ENCODE measurements around the gene RARRES1.

The RARRES1 gene, protein sequence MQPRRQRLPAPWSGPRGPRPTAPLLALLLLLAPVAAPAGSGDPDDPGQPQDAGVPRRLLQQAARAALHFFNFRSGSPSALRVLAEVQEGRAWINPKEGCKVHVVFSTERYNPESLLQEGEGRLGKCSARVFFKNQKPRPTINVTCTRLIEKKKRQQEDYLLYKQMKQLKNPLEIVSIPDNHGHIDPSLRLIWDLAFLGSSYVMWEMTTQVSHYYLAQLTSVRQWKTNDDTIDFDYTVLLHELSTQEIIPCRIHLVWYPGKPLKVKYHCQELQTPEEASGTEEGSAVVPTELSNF

DNA sequence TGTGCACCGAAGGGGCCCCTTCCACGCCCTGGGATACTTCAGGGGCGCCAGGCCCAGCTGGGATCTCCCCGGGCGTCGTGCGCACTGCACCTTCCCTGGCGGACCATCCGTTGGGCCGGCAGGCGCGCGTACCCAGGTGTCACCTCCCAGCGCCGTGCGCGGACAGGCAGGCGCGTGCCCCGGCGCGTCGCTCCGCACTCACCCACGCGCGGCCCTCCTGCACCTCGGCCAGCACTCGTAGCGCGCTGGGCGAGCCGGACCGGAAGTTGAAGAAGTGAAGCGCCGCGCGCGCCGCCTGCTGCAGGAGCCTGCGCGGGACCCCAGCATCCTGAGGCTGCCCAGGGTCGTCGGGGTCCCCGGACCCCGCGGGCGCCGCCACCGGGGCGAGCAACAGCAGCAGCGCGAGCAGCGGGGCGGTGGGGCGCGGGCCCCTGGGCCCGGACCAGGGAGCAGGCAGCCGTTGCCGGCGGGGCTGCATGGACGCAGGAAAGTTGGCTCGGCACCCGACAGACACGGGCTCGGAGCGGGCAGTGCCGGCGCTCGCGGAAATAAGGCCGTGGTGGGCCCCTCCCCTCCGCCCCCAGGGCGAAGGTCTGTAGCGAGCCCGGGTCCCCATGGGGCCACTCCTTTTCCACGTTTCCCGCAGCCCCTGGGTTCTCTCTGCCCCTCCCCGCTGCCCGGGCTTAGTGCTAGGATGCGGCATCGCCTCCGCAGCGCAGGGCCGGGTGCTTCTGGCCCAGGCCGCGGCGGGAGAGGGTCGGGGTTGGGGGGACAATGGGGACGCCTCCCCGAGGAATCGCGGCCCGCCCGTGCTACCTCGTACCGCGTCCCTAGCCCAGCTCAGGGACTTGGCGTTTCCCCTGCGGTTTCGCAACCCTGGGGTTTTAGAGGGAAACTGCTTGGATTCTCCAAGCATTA lies at the start of gene RARRES1:
TSS of gene RARRES1 (minus strand) at position 520 of the 918 bp plus-strand sequence. CDS start at position 478, 42 bp downstream.
- DNase-seq (ENCODE audit: low read depth), result peak; percentile 44

DNA sequence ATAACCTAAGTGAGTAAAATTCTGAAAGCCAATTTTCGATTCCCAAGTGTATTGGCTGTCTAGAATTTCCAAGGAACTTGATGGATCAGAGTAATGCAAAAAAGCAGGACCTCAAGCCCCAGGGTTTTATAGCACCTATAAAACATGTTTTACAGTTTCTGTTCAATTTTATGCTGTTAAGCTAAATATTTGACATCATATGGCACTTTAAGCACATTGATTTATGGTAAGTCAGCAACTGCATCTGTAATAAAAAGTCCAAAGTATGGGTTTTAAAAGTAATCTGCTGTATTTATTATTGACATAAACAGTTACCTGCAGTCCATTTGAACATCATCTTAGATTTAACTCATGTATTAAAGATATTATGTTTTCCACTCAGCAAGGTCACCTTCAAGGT lies 49.6 kb upstream of the RARRES1 start:
- DNase-seq (ENCODE audit: low read depth), result no peak

DNA sequence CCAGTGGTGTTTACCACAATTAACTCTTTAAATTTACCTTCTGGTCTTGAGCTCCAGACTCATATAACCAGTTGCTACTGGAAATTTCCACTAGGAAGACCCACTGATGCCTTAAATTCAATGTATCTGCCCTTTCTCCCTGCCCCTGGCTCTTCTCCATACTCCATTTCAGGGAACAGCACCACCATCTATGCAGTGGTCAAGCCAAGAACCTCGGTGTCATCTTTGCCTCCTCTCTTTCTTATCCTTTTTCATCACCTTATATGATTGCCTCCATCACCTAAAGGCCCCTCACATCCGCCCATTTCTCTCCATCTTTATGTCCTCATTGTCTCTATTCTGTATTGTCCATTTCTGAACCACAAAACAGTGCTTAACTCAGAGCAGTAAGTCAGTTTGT lies 48.9 kb upstream of the RARRES1 start:
- DNase-seq (ENCODE audit: low read depth), result no peak

DNA sequence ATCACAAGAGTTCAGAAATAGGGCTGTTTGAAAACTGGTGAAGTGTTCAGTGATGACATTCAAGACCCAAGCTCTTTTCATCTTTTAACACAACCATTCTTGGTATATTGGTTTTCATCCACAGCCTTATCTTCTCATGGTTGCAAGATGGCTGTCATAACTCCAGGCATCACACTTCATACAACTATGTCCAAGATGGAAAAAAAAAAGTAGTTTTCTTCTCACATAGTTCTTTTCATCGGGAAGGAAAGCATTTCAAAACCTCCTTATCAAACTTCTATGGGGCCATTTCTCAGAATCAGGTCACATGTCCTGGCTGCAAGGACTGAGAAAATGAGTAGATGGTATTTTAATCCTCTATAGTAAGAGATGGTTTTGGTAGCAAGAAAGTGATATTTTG lies 48.5 kb upstream of the RARRES1 start:
- no peak for DNase-seq (ENCODE audit: low read depth)

DNA sequence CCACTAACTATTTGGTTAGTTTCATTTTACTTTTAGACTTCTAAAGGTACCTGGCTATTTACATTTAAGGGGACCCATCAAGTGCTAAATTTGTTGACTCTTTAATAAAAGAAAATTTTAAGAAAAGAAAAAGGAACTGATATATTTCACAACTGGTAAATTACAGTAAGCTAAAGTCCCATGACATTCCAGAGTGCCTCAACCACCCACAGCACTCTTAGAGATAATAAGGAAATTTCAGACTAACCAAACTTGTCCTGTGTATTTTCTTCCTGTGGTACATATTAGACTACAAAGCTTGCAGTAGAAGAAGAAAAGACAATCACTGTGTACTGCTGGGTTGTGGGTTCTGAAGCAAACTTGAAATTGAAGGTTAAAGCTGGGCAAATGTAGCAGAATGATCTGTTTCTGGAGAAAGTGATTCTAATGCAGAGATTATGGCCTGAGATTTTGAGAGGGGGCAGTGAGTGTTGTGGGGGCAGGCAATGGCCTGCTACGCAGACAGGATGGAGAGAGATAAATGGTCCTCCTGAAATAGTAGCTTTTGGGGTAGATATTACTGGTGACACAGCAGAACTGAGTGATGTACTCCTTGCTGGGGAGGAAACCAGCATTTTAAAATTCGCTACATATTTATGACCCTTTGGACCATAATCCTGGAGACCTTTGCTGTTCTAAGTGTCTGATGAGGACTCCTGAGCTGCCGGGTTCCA lies 45.1 kb upstream of the RARRES1 start:
- no peak for DNase-seq (ENCODE audit: low read depth)

DNA sequence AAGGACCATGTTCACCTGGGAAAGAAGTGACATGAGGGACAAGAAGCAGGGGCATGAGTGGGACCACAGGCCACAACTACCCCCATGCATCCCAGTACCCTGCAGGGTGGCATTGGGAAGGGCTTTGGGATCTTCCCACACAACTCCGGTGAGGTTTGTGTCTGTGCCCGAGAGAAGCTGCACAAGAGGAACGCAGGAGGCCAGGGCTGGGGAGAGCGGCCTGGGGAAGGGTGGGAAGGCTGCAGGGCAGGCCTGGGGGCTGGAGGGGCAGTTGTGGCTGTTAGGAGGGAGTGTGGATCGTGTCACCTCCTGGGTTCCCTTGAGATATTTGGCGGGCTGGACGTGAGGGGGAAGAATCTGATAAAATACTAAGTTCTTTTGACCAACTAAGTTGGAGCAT lies 44.3 kb upstream of the RARRES1 start:
- DNase-seq (ENCODE audit: low read depth), result no peak

DNA sequence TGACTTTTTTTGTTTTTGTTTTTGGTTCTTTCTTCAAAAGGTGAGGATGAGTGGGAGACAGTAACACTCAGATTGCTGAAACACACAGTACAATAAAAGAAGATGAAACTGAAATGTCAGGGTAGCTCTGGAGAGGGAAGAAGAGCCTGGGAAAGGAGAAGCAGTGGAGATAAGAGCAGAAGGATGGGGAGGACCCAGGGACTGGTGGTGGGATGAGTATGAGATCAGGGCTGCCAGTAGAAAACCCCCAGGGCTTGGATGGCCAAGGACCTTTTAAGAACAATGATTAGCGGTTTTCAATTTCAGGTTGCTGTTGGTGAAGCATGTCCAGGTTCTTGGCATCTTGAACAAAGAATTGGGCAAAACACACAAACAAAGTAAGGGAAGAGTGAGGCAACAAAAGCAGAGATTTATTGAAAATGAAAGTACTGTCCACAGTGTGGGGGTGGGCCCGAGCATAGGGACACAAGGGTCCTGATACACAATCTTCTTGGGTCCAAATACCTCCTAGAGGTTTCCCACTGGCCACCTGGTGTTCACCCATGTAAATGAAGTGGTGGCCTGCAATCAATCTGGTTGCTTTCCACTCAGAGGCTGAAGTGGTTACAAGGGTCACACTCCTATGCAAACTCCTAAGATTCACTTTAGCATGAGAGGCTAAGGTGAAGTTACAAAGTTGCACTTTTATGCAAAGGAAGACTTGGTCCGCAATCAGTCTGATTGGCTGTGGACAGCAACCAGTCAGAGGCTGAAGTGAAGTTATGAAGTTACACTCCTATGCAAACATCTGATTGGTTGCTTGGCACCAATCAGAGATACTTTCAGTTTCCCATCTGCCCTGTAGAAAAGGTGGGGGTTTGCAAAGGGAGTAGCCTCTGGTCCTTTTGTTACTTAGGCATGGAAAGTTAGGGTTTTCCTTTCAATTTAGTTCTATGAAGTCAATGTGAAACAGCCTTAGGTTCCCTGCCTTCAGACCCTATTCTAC lies 43.5 kb upstream of the RARRES1 start:
- DNase-seq (ENCODE audit: low read depth), result no peak

DNA sequence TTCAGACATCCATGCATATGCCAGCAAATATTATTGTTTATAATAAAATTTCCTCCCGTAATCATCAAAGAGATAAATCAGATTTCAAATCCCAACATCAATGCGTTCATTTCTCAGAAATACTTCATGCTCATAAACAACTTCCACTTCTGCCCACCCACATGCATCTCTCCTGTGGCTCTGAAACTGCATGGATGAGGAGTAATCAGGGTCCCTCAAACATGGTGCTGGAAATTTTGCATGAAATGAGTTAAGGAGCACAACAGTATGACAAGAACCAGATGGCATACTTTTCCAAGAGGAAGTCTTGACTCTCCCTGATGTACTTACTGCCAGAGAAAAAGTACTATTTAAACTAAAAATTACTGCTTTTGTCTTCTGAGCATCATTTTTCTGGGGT lies 42.7 kb upstream of the RARRES1 start:
- no peak for DNase-seq (ENCODE audit: low read depth)

DNA sequence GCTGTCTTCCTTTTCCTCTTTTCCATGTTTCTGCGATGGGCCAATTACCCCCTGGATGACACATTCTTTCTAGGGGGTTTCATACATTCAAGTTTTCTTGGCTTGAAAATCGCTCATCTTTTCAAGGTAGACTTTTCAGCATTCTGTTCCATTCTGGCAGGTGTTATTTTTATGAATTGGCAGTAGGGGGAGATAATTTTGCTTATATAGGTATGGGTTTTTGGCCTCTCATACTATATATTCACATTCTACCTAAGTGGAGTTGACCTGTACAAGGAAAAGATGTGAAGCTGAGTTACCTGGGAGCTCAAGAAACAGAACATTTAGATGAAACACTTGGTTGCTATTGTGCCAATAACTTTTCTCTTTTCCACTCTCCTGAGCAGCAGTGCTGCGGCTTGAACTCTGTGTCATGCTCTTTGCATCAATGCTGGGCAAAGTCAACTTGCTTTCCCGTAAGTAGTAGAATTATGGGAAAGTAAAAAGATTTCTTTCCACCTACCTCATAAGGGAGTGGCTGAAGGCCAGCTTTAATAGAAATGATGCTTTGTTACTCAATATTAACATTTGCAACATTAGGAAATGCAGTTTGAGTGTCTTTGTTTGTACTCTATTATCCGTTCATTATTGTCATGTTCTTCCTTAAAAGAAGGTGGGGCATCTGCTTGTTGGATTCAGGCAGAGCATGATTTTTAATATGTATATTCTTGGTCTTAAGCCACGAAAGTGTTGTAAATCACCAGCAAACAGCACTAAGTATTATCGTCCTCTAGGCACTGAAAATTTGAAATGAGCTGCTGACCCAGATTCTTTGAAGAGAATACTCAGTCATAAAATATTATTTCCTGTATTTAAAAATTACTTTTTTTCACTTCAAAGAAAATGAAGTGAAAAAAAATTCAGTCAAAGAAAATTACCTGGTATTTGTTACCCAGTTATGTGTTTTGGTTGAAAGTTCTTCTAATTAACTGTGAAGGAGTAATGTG lies 41.9 kb upstream of the RARRES1 start:
- DNase-seq (ENCODE audit: low read depth), result no peak

DNA sequence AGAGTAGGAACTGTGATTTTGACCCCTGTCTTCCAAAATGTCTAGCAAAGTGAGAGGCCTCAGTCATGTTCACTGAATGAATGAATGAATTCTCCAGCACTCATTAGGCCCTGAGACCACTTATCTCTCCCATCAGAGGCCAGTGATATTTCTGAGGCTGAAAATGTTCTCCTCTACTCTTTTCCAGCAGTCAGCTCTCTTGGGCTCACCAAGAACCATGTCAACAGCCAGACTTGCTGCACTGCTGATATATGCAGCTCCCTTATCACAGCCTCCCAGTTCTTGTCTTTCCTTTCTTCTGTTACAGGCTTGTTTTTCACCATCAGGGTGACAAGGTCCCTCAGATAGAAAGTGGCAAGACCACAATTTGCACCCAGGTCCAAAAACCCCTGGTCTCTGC lies 40.9 kb upstream of the RARRES1 start:
- DNase-seq (ENCODE audit: low read depth), result no peak

DNA sequence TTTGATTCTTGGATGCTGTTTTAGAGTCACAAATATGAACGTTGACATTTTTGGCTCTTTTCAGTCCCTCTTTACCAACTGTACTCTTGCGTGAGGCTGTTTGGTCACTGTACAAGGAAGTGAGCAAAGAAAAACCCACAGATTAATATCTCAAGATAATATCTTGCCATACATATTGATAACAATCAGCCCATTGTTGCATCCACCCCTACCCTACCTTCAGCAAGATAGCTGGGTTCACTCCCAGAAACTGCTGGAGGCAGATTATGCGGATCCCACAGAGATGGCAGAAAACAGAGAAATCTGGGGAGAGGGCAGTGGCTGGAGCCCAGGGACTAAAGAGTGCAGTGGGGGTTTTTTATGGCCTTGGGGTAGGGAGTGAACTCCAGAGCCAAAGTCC lies 39.7 kb upstream of the RARRES1 start:
- no peak for DNase-seq (ENCODE audit: low read depth)

DNA sequence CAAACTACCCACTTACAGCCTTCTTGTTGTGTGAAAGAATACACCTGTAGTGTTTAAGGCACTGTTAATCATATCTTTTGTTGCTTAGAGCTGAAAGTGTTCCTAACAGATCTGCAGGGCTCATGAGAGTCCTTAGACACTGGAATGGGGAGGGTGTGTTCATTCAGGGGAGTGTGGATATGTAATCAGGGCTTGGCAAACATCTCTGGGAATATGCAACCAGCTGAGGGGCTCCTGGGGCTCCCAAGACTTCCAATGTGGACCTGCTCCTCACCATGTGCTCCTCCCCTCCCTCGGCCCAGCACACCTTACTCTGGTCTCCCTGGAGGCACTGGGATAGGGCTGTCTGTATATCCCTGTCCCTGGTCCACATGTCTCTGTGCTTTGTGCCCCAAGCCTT lies 39.3 kb upstream of the RARRES1 start:
- DNase-seq (ENCODE audit: low read depth), result no peak

DNA sequence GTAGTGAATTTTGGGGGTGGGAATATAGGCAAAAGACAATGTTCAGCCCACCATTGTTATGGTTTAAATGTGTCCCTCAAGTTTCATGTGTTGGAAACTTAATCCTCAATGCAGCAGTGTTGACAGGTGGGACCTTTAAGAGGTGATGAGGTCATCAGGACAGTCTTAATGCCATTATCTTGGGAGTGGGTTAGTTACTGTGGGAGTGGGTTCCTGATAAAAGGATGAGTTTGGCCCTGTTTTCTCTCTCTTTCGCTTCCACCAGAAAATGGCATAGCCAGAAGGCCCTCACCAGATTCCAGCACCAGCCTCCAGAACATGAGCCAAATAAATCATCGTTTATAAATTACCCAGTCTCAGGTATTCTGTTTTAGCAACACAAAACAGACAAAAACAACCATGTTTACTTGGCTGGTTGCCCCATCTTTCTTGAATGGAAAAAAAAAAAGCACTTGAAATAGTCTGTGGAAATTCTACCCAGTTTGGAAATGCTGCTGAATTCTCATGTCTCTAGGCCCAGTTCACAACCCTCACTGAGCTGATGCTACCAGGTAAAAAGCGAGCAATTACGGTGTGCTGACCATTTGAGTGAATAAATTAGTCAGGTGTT lies 38.6 kb upstream of the RARRES1 start:
- DNase-seq (ENCODE audit: low read depth), result no peak

DNA sequence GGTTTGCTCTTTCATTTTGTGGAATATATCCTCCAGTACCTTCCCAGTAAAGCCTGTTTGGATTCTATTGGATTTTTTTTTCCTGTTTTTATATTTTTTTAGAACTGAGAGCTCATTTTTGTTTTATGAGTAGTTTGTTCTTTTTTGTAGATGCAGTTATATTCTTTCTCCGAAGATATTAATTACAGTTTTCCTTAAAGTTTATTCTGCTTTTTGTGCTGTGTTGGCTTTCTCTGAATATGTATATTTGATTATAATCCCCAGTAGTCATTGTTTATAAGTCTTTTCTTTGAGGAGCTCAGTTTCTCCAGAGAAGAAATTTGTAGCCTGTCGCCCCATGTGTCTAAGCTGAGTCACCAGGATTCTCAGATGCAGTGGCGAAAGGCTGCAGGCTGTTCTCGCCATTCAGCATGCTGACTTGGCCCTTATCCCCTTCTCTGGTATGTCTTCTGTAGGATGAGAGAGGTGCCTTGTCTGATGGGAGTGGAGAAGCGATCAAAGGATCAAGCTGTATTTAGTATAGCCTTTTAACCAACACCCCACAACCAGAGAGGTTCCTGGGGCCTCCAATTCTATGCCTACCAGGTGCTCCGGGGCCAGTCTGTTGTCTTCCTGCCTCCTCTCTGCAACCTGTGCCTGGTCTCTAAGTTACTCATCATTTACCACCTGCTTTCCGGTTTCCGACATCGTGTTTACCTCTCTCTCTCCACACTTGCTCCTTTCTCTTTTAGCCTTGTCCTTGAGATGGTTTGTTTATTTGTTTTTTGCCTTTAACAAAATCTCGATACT lies 37.9 kb upstream of the RARRES1 start:
- DNase-seq (ENCODE audit: low read depth), result no peak

DNA sequence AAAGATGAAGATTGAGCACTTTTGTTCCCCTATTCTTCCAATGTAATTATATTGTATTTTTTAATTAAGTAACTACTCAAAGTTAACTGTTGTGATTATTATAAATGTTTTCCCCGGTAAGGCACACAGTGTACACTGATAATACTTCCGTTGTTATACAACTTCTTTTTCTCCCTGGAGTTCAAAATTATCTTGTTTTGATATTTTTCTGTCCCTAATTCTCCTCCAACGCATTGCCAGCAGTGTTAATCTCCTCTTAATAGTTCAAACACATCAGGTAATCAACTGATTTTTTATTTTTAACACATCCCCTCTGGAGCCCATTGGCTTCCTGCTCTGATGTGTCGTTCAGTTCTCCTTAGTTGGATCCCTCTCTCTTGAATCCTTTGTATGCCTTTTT lies 37.3 kb upstream of the RARRES1 start:
- DNase-seq (ENCODE audit: low read depth), result no peak

DNA sequence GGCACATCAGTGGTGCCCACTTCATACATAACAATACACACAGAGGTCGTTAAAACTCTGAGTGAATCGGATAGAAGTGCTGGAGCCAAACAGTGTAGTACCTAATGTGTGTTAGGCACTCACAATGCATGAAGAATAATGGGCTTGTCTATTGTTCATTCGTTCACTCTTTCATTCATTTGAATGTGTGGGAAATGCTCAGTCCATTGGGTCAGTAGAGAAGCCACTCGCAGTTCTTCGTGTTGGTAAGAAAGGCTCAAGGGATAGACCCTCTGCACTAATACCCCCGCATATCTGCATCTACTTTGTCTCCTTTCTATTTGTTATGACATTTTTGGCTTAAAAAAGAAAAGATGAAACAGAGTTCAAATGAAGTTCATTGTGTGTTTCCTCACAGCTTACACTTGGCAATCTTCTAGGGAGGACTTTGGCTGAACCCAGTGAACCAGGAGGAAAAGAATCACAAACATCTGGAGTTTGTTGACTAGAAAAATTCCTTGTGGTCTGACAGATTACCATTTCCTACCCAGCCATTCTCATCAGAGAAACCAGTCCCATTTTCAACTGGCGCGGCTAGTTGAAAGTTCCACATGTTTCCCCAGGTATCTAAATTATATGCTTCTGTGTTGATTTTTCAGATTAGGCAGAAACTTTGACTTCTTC lies 36.8 kb upstream of the RARRES1 start:
- no peak for DNase-seq (ENCODE audit: low read depth)

DNA sequence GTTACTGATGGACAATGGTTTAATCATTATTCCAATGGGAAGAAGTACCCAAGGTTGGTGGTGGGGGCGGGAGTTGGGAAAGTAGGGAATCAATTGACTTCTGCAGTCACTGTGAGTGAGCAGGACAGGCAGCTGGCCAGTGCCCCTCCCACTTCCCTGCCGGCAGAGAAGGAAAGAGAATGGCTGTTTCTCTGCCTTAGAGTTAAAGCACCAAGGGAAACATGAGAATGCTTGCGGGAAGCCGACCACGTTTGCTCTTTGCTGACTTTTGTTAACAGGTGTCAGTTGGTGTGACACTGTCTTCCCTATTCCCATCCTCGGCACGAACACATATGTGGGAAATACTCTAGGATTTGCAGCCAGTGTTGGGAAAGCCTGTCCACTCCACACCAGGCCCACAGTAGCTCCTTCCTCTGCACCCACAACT lies 36.1 kb upstream of the RARRES1 start:
- no peak for DNase-seq (ENCODE audit: low read depth)

DNA sequence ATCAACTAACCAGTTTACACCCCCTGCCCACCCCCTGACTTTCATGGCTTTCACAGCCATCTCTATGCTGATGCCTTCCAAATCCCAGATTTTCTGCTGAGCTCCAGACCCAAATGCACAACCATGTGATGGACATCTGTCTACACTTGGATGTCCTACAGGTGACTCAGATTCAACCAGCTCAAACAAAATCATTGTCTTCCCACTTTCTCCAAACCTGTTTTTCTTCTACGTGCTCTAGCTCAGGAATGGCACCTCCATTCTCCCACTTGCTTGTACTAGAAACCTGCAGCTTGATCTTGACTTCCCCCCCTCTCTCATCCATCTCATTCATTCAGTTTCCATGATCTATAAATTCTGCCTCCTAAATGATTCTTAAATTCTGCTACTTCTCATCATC lies 34.1 kb upstream of the RARRES1 start:
- no peak for DNase-seq (ENCODE audit: low read depth)

Measured in activated T-cell treated with anti-CD3 and anti-CD28 coated beads for 48 hours (primary cell).